ENCODE results near the gene AKAP13. TPM values are rescaled to one million over a fixed set of nuclear protein-coding genes. Genes with fewer than 3 reads are reported as not detected.

Gene AKAP13
- total and polyA plus RNA-seq, 2 donors (not counting 1 experiment from before 2014, with no cell fraction given): 73.8 to 358 TPM

DNA sequence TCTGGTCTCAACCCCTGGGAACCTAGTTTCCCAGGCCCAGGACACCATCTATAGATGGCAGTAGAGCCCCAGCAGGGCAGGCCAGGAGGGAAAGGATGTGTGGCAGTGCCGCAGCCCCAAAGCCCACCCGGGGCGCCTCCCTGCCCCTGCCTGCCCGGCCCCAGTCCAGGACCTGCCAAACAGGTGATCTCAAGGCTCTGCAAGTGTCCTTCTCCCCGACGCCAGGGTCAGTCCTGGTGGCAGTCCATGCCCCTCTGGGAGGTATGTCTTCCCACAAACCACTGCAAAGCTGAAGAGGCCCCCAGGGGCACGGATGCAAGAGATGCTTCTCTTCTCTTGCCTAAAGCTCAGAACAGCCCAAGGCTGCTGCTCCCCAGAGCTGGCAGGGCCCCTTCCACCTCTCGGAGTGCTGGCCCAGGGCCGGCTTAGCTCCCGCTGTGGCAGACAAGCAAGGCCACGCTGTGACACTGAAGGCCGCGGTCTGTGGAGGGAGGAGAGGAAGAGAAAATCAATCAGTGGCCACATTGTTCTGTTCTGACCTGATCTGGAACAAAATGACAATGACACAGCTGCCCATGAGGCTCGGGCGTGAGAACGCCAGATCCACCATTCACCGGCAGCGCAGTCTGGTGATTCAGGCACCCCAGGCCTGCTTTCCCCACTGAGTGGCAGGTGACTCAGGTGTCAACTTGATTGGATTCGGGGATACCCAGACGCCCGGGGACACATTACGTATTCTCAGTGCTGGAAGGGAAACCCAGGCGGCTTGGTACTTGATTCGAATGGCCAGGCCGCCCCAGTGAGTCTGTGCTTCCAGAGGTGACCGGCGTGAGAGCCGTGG, 380.3 kb downstream of the AKAP13 start:
- ChIA-PET CTCF (interaction anchor here (0.6 kb wide), 1 partner anchor 78 kb away, joined by 3 read pairs; no protein-coding TSS in a partner anchor), POLR2A (no interaction called here)
- H4K20me1 ChIP-seq (ENCODE audit: control insufficient read depth, insufficient read depth, low read length, poor library complexity, severe bottlenecking): no peaks in the 10 kb centered on the region
- no peaks in the 10 kb centered on the region for H3K27me3 ChIP-seq (replicated peaks in 1 of 4; ENCODE audit: control extremely low read depth in 1 of 4, control insufficient read depth in 3 of 4, insufficient read depth in 4 of 4, low read length in 3 of 4)
- H3K27ac ChIP-seq (ENCODE audit: low read length in 2 of 2): no peak overlapping the region
- no peaks in the 10 kb centered on the region for H3K9me3 ChIP-seq (ENCODE audit: control extremely low read depth in 1 of 3, control insufficient read depth in 2 of 3, insufficient read depth in 1 of 3, low read length in 2 of 3)
- H3K79me2 ChIP-seq (ENCODE audit: control insufficient read depth, insufficient read depth, low read length): no peaks in the 10 kb centered on the region
- WGBS (ENCODE audit: insufficient coverage): 95% methylated on average over 28 of the region's 28 CpGs
- no peaks in the 10 kb centered on the region for H3K36me3 ChIP-seq (replicated peaks in 1 of 2; ENCODE audit: control extremely low read depth in 1 of 2, control insufficient read depth in 1 of 2, extremely low read depth in 1 of 2, insufficient read depth in 2 of 2, low read length in 1 of 2)
- H3K4me1 Mint-ChIP-seq: no peaks in the 10 kb centered on the region
- no peak for TF ChIP-seq EZH2 (IDR thresholded peaks at IDR 0.05; ENCODE audit: borderline replicate concordance, insufficient read depth, low read depth, low read length, poor library complexity, severe bottlenecking)
- TF ChIP-seq, protein P1, sequence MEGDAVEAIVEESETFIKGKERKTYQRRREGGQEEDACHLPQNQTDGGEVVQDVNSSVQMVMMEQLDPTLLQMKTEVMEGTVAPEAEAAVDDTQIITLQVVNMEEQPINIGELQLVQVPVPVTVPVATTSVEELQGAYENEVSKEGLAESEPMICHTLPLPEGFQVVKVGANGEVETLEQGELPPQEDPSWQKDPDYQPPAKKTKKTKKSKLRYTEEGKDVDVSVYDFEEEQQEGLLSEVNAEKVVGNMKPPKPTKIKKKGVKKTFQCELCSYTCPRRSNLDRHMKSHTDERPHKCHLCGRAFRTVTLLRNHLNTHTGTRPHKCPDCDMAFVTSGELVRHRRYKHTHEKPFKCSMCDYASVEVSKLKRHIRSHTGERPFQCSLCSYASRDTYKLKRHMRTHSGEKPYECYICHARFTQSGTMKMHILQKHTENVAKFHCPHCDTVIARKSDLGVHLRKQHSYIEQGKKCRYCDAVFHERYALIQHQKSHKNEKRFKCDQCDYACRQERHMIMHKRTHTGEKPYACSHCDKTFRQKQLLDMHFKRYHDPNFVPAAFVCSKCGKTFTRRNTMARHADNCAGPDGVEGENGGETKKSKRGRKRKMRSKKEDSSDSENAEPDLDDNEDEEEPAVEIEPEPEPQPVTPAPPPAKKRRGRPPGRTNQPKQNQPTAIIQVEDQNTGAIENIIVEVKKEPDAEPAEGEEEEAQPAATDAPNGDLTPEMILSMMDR (IDR thresholded peaks at IDR 0.05): no peak
- no peaks in the 10 kb centered on the region for H3K27me3 Mint-ChIP-seq
- H3K4me3 ChIP-seq (ENCODE audit: control extremely low read depth in 1 of 5, extremely low read depth in 1 of 5, insufficient read depth in 1 of 5, low read depth in 2 of 5, low read length in 4 of 5): no peak overlapping the region
- H3K27ac Mint-ChIP-seq: no peak overlapping the region
- H2AFZ ChIP-seq (ENCODE audit: insufficient read depth, low read depth, low read length, poor library complexity, severe bottlenecking): no peak overlapping the region
- H3K4me1 ChIP-seq (ENCODE audit: control insufficient read depth in 2 of 2, insufficient read depth in 2 of 2, low read length in 2 of 2): no peaks in the 10 kb centered on the region
- no peak overlapping the region for H3K4me2 ChIP-seq (replicated peaks; ENCODE audit: low read depth, low read length, poor library complexity, severe bottlenecking)
- no peaks in the 10 kb centered on the region for H3K9me3 Mint-ChIP-seq (ENCODE audit: insufficient read depth)
- H3K4me3 Mint-ChIP-seq: no peak overlapping the region
- DNase-seq: no peak
- no peak for ATAC-seq (ENCODE audit: low read depth)
- H3K9ac ChIP-seq (ENCODE audit: low read length): no peak overlapping the region
- intact Hi-C loops (cut with micrococcal nuclease): no loop called here

DNA sequence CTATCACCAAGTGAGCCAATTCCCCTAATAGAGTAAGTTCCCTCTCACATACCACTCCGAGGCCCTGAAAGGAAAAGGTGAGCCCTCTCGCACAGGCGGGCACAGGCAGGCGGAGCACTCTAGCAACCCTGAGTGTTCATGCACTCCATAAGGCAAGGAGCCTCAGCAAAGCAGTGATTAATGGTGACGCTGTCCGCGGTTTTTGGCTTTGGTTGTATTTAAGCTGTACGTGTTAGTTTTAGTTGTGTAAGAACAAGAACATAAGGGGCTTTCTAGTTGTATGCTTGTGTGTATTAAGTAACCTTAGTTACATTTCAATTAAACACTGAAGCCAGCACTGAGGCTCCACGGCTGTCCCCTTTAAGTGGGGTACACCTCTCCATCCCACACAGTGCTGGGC, 381.2 kb downstream of the AKAP13 start:
- H3K36me3 ChIP-seq (replicated peaks in 1 of 2; ENCODE audit: control extremely low read depth in 1 of 2, control insufficient read depth in 1 of 2, extremely low read depth in 1 of 2, insufficient read depth in 2 of 2, low read length in 1 of 2): no peaks in the 10 kb centered on the region
- DNase-seq (no peak), ATAC-seq (ENCODE audit: low read depth) (no peak)
- H3K4me2 ChIP-seq (replicated peaks; ENCODE audit: low read depth, low read length, poor library complexity, severe bottlenecking): no peak overlapping the region
- Mint-ChIP-seq H3K27me3 (no peaks in the 10 kb centered on the region), H3K27ac (no peak overlapping the region), H3K4me1 (no peaks in the 10 kb centered on the region), H3K4me3 (no peak overlapping the region), H3K9me3 (ENCODE audit: insufficient read depth) (no peaks in the 10 kb centered on the region)
- no peak overlapping the region for H3K27ac ChIP-seq (ENCODE audit: low read length in 2 of 2)
- POLR2A ChIA-PET: no interaction called here
- H4K20me1 ChIP-seq (ENCODE audit: control insufficient read depth, insufficient read depth, low read length, poor library complexity, severe bottlenecking): no peaks in the 10 kb centered on the region
- TF ChIP-seq EZH2 (IDR thresholded peaks at IDR 0.05; ENCODE audit: borderline replicate concordance, insufficient read depth, low read depth, low read length, poor library complexity, severe bottlenecking): no peak
- TF ChIP-seq, protein P1 (IDR thresholded peaks at IDR 0.05): no peak
- no peaks in the 10 kb centered on the region for H3K9me3 ChIP-seq (ENCODE audit: control extremely low read depth in 1 of 3, control insufficient read depth in 2 of 3, insufficient read depth in 1 of 3, low read length in 2 of 3)
- H3K4me1 ChIP-seq (ENCODE audit: control insufficient read depth in 2 of 2, insufficient read depth in 2 of 2, low read length in 2 of 2): no peaks in the 10 kb centered on the region
- intact Hi-C loops (cut with micrococcal nuclease): no loop called here
- 88% methylated on average over 3 of the region's 9 CpGs for WGBS (ENCODE audit: insufficient coverage)
- CTCF ChIA-PET: interaction anchor here (0.6 to 0.8 kb wide), 2 partner anchors 30 to 77 kb away, joined by 3 read pairs; no protein-coding TSS in a partner anchor
- no peaks in the 10 kb centered on the region for H3K79me2 ChIP-seq (ENCODE audit: control insufficient read depth, insufficient read depth, low read length)
- H2AFZ ChIP-seq (ENCODE audit: insufficient read depth, low read depth, low read length, poor library complexity, severe bottlenecking): no peak overlapping the region
- H3K27me3 ChIP-seq (replicated peaks in 1 of 4; ENCODE audit: control extremely low read depth in 1 of 4, control insufficient read depth in 3 of 4, insufficient read depth in 4 of 4, low read length in 3 of 4): no peaks in the 10 kb centered on the region
- no peak overlapping the region for H3K4me3 ChIP-seq (ENCODE audit: control extremely low read depth in 1 of 5, extremely low read depth in 1 of 5, insufficient read depth in 1 of 5, low read depth in 2 of 5, low read length in 4 of 5)
- H3K9ac ChIP-seq (ENCODE audit: low read length): no peak overlapping the region

All from B cell (primary cell).